Osteocyte (in vitro differentiated cells): ENCODE results near the gene GRIA3. TPM values are rescaled to one million over a fixed set of nuclear protein-coding genes. Genes with fewer than 3 reads are reported as not detected.

Experiments
- DNase-seq: peaks from one replicate; pipeline ENCODE4 v3.0.0; 2021; ENCODE audit warnings: mixed read lengths; ENCODE audit not compliant: unreplicated experiment; ENCODE audit errors: extremely low spot score
- H3K27ac Mint-ChIP-seq: one replicate; pipeline ENCODE4 v1.8.0; 2021; ENCODE audit warnings: mild to moderate bottlenecking, mixed read lengths; ENCODE audit not compliant: unreplicated experiment
- H3K27me3 Mint-ChIP-seq: one replicate; pipeline ENCODE4 v1.8.0; 2021; ENCODE audit warnings: mixed read lengths; ENCODE audit not compliant: unreplicated experiment
- H3K36me3 Mint-ChIP-seq: one replicate; pipeline ENCODE4 v1.8.0; 2021; ENCODE audit warnings: mixed read lengths; ENCODE audit not compliant: unreplicated experiment
- H3K4me1 Mint-ChIP-seq: one replicate; pipeline ENCODE4 v1.8.0; 2021; ENCODE audit warnings: mixed read lengths; ENCODE audit not compliant: unreplicated experiment
- H3K4me3 Mint-ChIP-seq: one replicate; pipeline ENCODE4 v1.8.0; 2021; ENCODE audit warnings: mild to moderate bottlenecking, moderate library complexity, mixed read lengths; ENCODE audit not compliant: unreplicated experiment
- H3K9me3 Mint-ChIP-seq: one replicate; pipeline ENCODE4 v1.8.0; 2021; ENCODE audit warnings: mixed read lengths; ENCODE audit not compliant: unreplicated experiment
- CTCF ChIP-seq: fragments of 200-600 bp; sonication (generic); IDR thresholded peaks from 2 replicates; pipeline ENCODE4 v1.5.0; 2021; ENCODE audit warnings: antibody characterized with exemption, mild to moderate bottlenecking, moderate library complexity
- long read RNA-seq: library from polyadenylated mRNA; unstranded; transcript quantifications from one replicate; pipeline ENCODE4 v2.0.0, GENCODE V29; 2021
- total RNA-seq: library from RNA; stranded (reverse); gene quantifications from 2 replicates; pipeline ENCODE4 v1.2.1, GENCODE V29; 2021

Gene GRIA3
- total RNA-seq = not detected in 2 replicates
- long read RNA-seq = 0 reads

DNA sequence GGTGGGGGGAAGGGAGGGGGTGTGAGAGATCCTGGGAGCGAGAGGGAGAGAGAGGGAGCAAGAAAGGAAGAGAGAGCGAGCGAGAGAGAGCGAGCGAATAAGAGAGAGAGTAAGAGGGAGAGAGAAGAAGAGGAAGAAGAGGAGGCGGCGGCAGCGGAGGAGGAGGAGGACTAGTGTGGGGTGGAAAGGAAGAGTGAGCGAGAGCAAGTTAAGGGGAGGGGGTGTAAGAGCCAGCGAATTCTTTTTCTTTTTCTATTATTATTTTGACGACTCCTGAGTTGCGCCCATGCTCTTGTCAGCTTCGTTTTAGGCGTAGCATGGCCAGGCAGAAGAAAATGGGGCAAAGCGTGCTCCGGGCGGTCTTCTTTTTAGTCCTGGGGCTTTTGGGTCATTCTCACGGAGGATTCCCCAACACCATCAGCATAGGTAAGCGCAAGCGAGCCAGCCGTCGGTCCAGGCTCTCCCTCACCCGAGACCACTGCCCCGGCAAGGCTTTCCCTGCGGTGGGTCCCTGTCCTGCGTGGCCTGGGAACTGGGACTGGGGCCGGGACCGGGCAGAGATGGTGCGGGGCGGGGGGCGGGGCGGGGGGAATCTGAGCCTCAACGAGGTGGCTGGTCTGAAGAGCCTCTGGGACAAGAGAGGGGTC is at the start of gene GRIA3:
GRIA3 (plus strand) TSS at position 60 of the 647 bp plus-strand sequence; CDS start at position 318, 258 bp downstream.
- Mint-ChIP-seq H3K27me3 (peaks cover 18% of the 10 kb centered on the region), H3K4me1 (no peaks in the 10 kb centered on the region), H3K27ac (no peak within 1 kb of the TSS), H3K4me3 (peak within 1 kb of the TSS; percentile 22), H3K9me3 (peaks cover 22% of the 10 kb centered on the region), H3K36me3 (no peaks in the 10 kb centered on the region)
- TF ChIP-seq CTCF = no peak
- no peak for DNase-seq

- no peak for DNase-seq
- peaks cover 31% of the 10 kb centered on the region for H3K9me3 Mint-ChIP-seq
- no peak for TF ChIP-seq CTCF
- no peak overlapping the region for H3K4me3 Mint-ChIP-seq
- no peaks in the 10 kb centered on the region for H3K36me3 Mint-ChIP-seq
- H3K4me1 Mint-ChIP-seq = no peaks in the 10 kb centered on the region
- H3K27ac Mint-ChIP-seq = no peak overlapping the region
- no peaks in the 10 kb centered on the region for H3K27me3 Mint-ChIP-seq
Measured at GRCh38 chrX:123138473-123138872, 45.6 kb upstream of the GRIA3 start.

DNA sequence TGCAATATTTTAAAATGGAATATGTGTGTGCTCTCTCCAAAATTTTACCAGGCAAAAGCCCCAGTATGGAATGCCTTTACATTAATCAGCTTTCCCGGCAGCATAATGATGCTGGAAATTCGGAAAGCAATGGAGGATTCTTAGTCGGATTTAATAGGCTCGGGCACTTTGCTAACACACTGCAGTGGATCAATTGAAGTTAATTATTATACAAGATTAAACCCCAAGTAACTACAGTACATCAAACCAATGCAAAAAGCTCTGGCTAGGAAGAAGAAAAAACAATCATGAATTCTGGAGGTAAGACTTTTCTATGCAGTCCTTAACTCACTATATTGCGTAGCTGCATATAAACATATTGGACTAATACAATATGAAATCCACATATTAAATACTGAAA is 43.6 kb upstream of the GRIA3 start:
- Mint-ChIP-seq H3K9me3 (peaks cover 13% of the 10 kb centered on the region), H3K4me1 (no peaks in the 10 kb centered on the region)
- TF ChIP-seq CTCF = no peak

DNA sequence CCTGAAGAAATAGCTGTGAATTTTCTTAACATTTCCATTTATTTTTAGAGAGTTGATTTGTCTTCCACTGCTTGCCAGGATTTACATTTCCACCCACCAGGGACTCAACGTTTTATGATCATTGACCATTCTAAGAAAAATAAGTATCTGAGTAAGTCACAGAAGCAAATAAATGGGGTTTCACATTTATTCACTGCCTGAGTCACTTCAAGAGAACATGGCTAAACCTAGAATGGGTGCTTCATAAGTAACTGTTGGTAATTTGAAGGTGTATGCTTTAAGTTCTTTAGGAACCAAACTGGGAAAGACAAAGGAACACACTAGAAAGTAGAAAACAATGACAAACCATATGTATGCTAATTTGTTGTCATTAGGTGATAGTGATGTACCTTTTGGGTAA is 43.2 kb upstream of the GRIA3 start:
- no peak for TF ChIP-seq CTCF
- H3K36me3 Mint-ChIP-seq = no peaks in the 10 kb centered on the region
- no peaks in the 10 kb centered on the region for H3K27me3 Mint-ChIP-seq
- H3K9me3 Mint-ChIP-seq = peaks cover 11% of the 10 kb centered on the region
- no peak for DNase-seq
- no peak overlapping the region for H3K4me3 Mint-ChIP-seq
- H3K27ac Mint-ChIP-seq = no peak overlapping the region
- no peaks in the 10 kb centered on the region for H3K4me1 Mint-ChIP-seq

More for the DNA sequence above, 43.6 kb upstream of the GRIA3 start:
- H3K27ac Mint-ChIP-seq = no peak overlapping the region
- H3K27me3 Mint-ChIP-seq = no peaks in the 10 kb centered on the region
- H3K4me3 Mint-ChIP-seq = no peak overlapping the region
- H3K36me3 Mint-ChIP-seq = no peaks in the 10 kb centered on the region
- no peak for DNase-seq

DNA sequence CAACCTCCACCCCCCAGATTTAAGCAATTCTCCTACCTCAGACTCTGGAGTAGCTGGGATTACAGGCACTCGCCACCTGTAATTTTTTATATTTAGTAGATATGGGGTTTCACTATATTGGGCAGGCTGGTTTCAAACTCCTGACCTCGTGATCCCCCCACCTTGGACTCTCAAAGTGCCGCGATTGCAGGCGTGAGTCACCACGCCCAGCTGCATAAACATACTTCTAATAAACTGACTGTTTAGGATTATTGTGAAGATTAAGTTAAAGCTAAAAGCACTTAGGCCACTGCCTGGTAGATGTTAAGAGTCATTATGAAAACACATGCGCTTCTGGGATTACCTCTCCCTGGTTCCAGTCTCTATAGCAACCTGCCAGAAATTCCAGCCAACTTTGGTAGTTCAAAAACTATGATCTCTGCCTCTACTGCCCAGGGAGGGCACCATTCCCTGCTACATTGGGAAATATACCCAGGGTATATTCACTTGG is 30.2 kb upstream of the GRIA3 start:
- Mint-ChIP-seq H3K27ac (no peak overlapping the region), H3K9me3 (peaks cover 28% of the 10 kb centered on the region), H3K4me3 (no peak overlapping the region), H3K36me3 (no peaks in the 10 kb centered on the region), H3K27me3 (no peaks in the 10 kb centered on the region), H3K4me1 (no peaks in the 10 kb centered on the region)
- DNase-seq = no peak
- no peak for TF ChIP-seq CTCF
